BJ (cell line): ENCODE measurements around the gene TNFAIP2. TPM values are rescaled to one million over a fixed set of nuclear protein-coding genes. Genes with fewer than 3 reads are reported as not detected.
"Not testable (repeated sequence)": the region's sequence is repeated elsewhere in the genome, so short reads cannot be mapped to it uniquely, and the experiment has no call there.

Experiments used
- CTCF ChIA-PET: fragments of 350-600 bp; formaldehyde crosslinking; extraction: SDS; loops from one replicate; lab custom pipeline; 2021; ENCODE audit warnings: antibody characterized with exemption, inconsistent platforms; lab: Yijun Ruan, JAX
- POLR2A ChIA-PET: fragments of 300-600 bp; sonication (Branson Sonifier 250); formaldehyde crosslinking; extraction: SDS; loops from one replicate; lab custom pipeline; 2021; ENCODE audit warnings: antibody characterized with exemption; lab: Charles Lee
- DNase-seq: peaks from one replicate; pipeline ENCODE4 v3.0.0-alpha.2; 2011; ENCODE audit warnings: low read depth
- H3K27me3 ChIP-seq: 2 replicates; pipeline ENCODE4 v1.6.0; 2011; ENCODE audit warnings: low read length; ENCODE audit not compliant: control insufficient read depth, insufficient read depth
- H3K36me3 ChIP-seq: 2 replicates; pipeline ENCODE4 v1.5.1; 2011; ENCODE audit warnings: low read length; ENCODE audit not compliant: control insufficient read depth, insufficient read depth
- H3K4me3 ChIP-seq: 2 replicates; pipeline ENCODE4 v1.5.1; 2011; ENCODE audit warnings: low read depth, mild to moderate bottlenecking, control low read depth, low read length
- CTCF ChIP-seq: IDR thresholded peaks from 2 replicates; pipeline ENCODE4 v1.5.1; 2011; ENCODE audit warnings: low read depth, mild to moderate bottlenecking, control low read depth, inconsistent platforms, low read length, moderate library complexity; ENCODE audit not compliant: insufficient read depth
- polyA plus RNA-seq: library from polyadenylated mRNA; depleted of rRNA; stranded (reverse); fragments of >200 nt; gene quantifications from 2 replicates; pipeline ENCODE4 v1.2.3, GENCODE V29; 2011

TNFAIP2 gene
- polyA plus RNA-seq, 1 experiment: 28.2 TPM

GRCh38 chr14:103111232-103111868, 11.9 kb upstream of the TNFAIP2 start:
- no peak for TF ChIP-seq CTCF
- POLR2A ChIA-PET: no interaction called here
- Histone ChIP-seq H3K4me3 (no peak overlapping the region), H3K27me3 (no peaks in the 10 kb centered on the region), H3K36me3 (no peaks in the 10 kb centered on the region)
- CTCF ChIA-PET: no interaction called here
- DNase-seq: no peak

- DNase-seq: no peak
- ChIA-PET CTCF (interaction anchor here (1.2 to 1.3 kb wide), 2 partner anchors 8 to 76 kb away, joined by 3 to 5 read pairs; no protein-coding TSS in a partner anchor), POLR2A (no interaction called here)
- Histone ChIP-seq H3K36me3 (no peaks in the 10 kb centered on the region), H3K4me3 (no peak overlapping the region), H3K27me3 (no peaks in the 10 kb centered on the region)
- no peak for TF ChIP-seq CTCF
Observed at GRCh38 chr14:103112400-103113243, 10.6 kb upstream of the TNFAIP2 start.

- TF ChIP-seq CTCF: no peak
- Histone ChIP-seq H3K36me3 (no peaks in the 10 kb centered on the region), H3K4me3 (no peak overlapping the region), H3K27me3 (no peaks in the 10 kb centered on the region)
- ChIA-PET CTCF (interaction anchor here (1.2 to 1.3 kb wide), 2 partner anchors 8 to 75 kb away, joined by 3 to 5 read pairs; no protein-coding TSS in a partner anchor), POLR2A (no interaction called here)
- no peak for DNase-seq
Observed at GRCh38 chr14:103113303-103113702, 10.0 kb upstream of the TNFAIP2 start.

GRCh38 chr14:103113774-103114173, 9.5 kb upstream of the TNFAIP2 start:
- no peak for TF ChIP-seq CTCF
- CTCF ChIA-PET: interaction anchor here (1.2 to 1.3 kb wide), 2 partner anchors 9 to 75 kb away, joined by 3 to 5 read pairs; no protein-coding TSS in a partner anchor

GRCh38 chr14:103115086-103115679, 8.1 kb upstream of the TNFAIP2 start:
- H3K4me3 ChIP-seq, DNase-seq, POLR2A ChIA-PET, H3K27me3 ChIP-seq, H3K36me3 ChIP-seq: not testable (repeated sequence)
- CTCF ChIA-PET: interaction anchor here (3.0 kb wide), 1 partner anchor 10 kb away, joined by 26 read pairs; no protein-coding TSS in a partner anchor

More at GRCh38 chr14:103113774-103114173, 9.5 kb upstream of the TNFAIP2 start:
- Histone ChIP-seq H3K27me3 (no peaks in the 10 kb centered on the region), H3K4me3 (no peak overlapping the region), H3K36me3 (no peaks in the 10 kb centered on the region)
- DNase-seq: no peak
- POLR2A ChIA-PET: no interaction called here
